HepG2 (cell line): ENCODE results near the gene PPP1R13L. TPM values are rescaled to one million over a fixed set of nuclear protein-coding genes. Genes with fewer than 3 reads are reported as not detected.

Experiments used
- ATAC-seq: fragments of 200-7000 bp; cut with Tn5 transposase; 3 replicates; pipeline ENCODE4 v1.9.1; 2020; ENCODE audit warnings: mild to moderate bottlenecking, moderate library complexity
- BruUV-seq: library from RNA; stranded (reverse); fragments of 400-500 nt; replicated peaks from 2 replicates; lab custom pipeline; 2021; lab: Mats Ljungman, UMichigan
- CTCF ChIA-PET: fragments of 300-600 bp; formaldehyde crosslinking; extraction: SDS; loops from one replicate; lab custom pipeline; 2021; ENCODE audit warnings: low total read pairs, inconsistent platforms, low intra/inter-chr PET ratio; lab: Yijun Ruan, JAX
- POLR2A ChIA-PET: fragments of 350-600 bp; sonication (Branson Sonifier 250); formaldehyde crosslinking; loops from one replicate; lab custom pipeline; 2020; ENCODE audit warnings: antibody characterized with exemption, inconsistent platforms; lab: Yijun Ruan, JAX
- DNase-seq: peaks from one replicate; pipeline ENCODE4 v3.0.0-alpha.2; 2015; ENCODE audit warnings: low spot score
- FAIRE-seq: peaks from 3 replicates; lab custom pipeline; 2011; peaks lifted over from hg19 to GRCh38; lab: Jason Lieb, UNC
- H2AFZ ChIP-seq: one replicate; pipeline ENCODE4 v1.6.1; 2011; ENCODE audit warnings: low read length, inconsistent platforms
- H3K27ac ChIP-seq: fragments of 300-600 bp; 3 replicates; pipeline ENCODE4 v1.8.0; 2011; ENCODE audit warnings: mixed run types, mild to moderate bottlenecking, mixed read lengths, low read length, inconsistent platforms; ENCODE audit not compliant: insufficient read depth; ENCODE audit errors: extremely low read length
- H3K27me3 ChIP-seq, 2 experiments: fragments of 200-600 bp in 1 of 2; 2 replicates in 1 of 2; 3 replicates in 1 of 2; pipeline versions ENCODE4 v1.6.0 to v1.8.0; 2011; ENCODE audit warnings: low read length in 2 of 2, mild to moderate bottlenecking in 2 of 2, moderate library complexity in 2 of 2, inconsistent platforms in 1 of 2; ENCODE audit not compliant: insufficient read depth in 2 of 2, control insufficient read depth in 1 of 2
- H3K36me3 ChIP-seq, 2 experiments: fragments of 200-600 bp in 1 of 2; replicated peaks in 1 of 2; 2 replicates in 1 of 2; 3 replicates in 1 of 2; pipeline versions ENCODE4 v1.5.1 to v1.8.0; 2011; ENCODE audit warnings: low read length in 2 of 2, inconsistent platforms in 1 of 2; ENCODE audit not compliant: insufficient read depth in 2 of 2, control insufficient read depth in 1 of 2
- H3K4me1 ChIP-seq: 2 replicates; pipeline ENCODE4 v1.5.1; 2012; ENCODE audit warnings: low read length, inconsistent platforms; ENCODE audit not compliant: insufficient read depth
- H3K4me2 ChIP-seq: 2 replicates; pipeline ENCODE4 v1.6.0; 2011; ENCODE audit warnings: low read depth, low read length, inconsistent platforms
- H3K4me3 ChIP-seq, 3 experiments: fragments of 200-600 bp in 1 of 3; sonication (generic), shearing (Covaris generic) in 1 of 3; replicated peaks in 1 of 3; 2 replicates each; pipeline ENCODE4 v1.5.1; 2011 to 2016; ENCODE audit warnings: low read length in 3 of 3, inconsistent platforms in 2 of 3, low read depth in 2 of 3, mild to moderate bottlenecking in 2 of 3, control low read depth in 1 of 3, mixed read lengths in 1 of 3; ENCODE audit not compliant: insufficient read depth in 1 of 3
- H3K79me2 ChIP-seq: one replicate; pipeline ENCODE4 v1.6.1; 2011; ENCODE audit warnings: low read length, inconsistent platforms; ENCODE audit not compliant: insufficient read depth
- H3K9ac ChIP-seq: 2 replicates; pipeline ENCODE4 v1.6.0; 2011; ENCODE audit warnings: mild to moderate bottlenecking, low read depth, low read length, inconsistent platforms; ENCODE audit not compliant: insufficient read depth
- H3K9me3 ChIP-seq: 2 replicates; pipeline ENCODE4 v1.5.1; 2012; ENCODE audit warnings: mild to moderate bottlenecking, low read length
- H4K20me1 ChIP-seq: 2 replicates; pipeline ENCODE4 v1.6.0; 2011; ENCODE audit warnings: inconsistent platforms, mild to moderate bottlenecking, low read length, moderate library complexity; ENCODE audit not compliant: insufficient read depth
- CHD2 ChIP-seq: IDR thresholded peaks from 2 replicates; pipeline ENCODE4 v1.6.1; 2011; ENCODE audit warnings: low read depth, low read length, improper control_type of control experiment
- EHMT2 ChIP-seq: fragments of 200-600 bp; sonication (generic); IDR thresholded peaks from 2 replicates; pipeline ENCODE4 v1.7.0; 2017; ENCODE audit warnings: antibody characterized with exemption, low read depth, low read length, borderline replicate concordance
- ISL2 ChIP-seq: sonication (generic); formaldehyde crosslinking; IDR thresholded peaks from 2 replicates; pipeline ENCODE4 v1.5.0; 2020; ENCODE audit warnings: missing genetic modification reagents
- RBAK ChIP-seq: sonication (generic); formaldehyde crosslinking; IDR thresholded peaks from 2 replicates; pipeline ENCODE4 v1.5.1; 2020; ENCODE audit warnings: mild to moderate bottlenecking, missing genetic modification reagents
- RFX5 ChIP-seq: IDR thresholded peaks from 2 replicates; pipeline ENCODE4 v1.6.1; 2011; ENCODE audit warnings: low read depth, low read length, improper control_type of control experiment
- ZBTB14 ChIP-seq: sonication (generic); formaldehyde crosslinking; IDR thresholded peaks from 2 replicates; pipeline ENCODE4 v1.4.0; 2020; ENCODE audit warnings: missing genetic modification reagents
- ZIK1 ChIP-seq: sonication (generic); formaldehyde crosslinking; IDR thresholded peaks from 2 replicates; pipeline ENCODE4 v1.5.0; 2020; ENCODE audit warnings: mild to moderate bottlenecking, low read depth, missing genetic modification reagents, borderline replicate concordance
- ZMYM3 ChIP-seq: sonication (generic); formaldehyde crosslinking; IDR thresholded peaks from 2 replicates; pipeline ENCODE4 v1.5.1; 2020; ENCODE audit warnings: mild to moderate bottlenecking, missing genetic modification reagents
- ZNF12 ChIP-seq: sonication (generic); formaldehyde crosslinking; IDR thresholded peaks from 2 replicates; pipeline ENCODE4 v1.5.0; 2020; ENCODE audit warnings: missing genetic modification reagents
- ZNF768 ChIP-seq: sonication (generic); formaldehyde crosslinking; IDR thresholded peaks from 2 replicates; pipeline ENCODE4 v1.4.0; 2020; ENCODE audit warnings: missing genetic modification reagents
- ZNF782 ChIP-seq: sonication (generic); formaldehyde crosslinking; IDR thresholded peaks from 2 replicates; pipeline ENCODE4 v1.4.0; 2020; ENCODE audit warnings: missing genetic modification reagents, mild to moderate bottlenecking, borderline replicate concordance
- ZNF879 ChIP-seq: sonication (generic); formaldehyde crosslinking; IDR thresholded peaks from 2 replicates; pipeline ENCODE4 v1.8.1; 2023; ENCODE audit warnings: missing genetic modification reagents
- whole genome bisulfite sequencing: methylation state at CpG from one replicate; pipeline ENCODE4 v1.1.6; 2017; ENCODE audit warnings: low lambda C conversion rate; 5-methylcytosine and 5-hydroxymethylcytosine counted together
- in situ Hi-C: cut with HindIII; loops from 2 replicates; pipeline ENCODE4 v1.10.0; 2017; ENCODE audit warnings: low pct_unique_long_range_greater_than_20kb; ENCODE audit not compliant: extremely low pct_ligation_motif_present
- intact Hi-C: fragments of 100-400 bp; cut with micrococcal nuclease; formaldehyde crosslinking; loops from one replicate; pipeline ENCODE4 v1.10.0; 2022; ENCODE audit not compliant: unreplicated experiment
- polyA plus RNA-seq, 8 experiments: library from polyadenylated mRNA; depleted of rRNA in 3 of 8; stranded (reverse) in 7 of 8; unstranded in 1 of 8; fragments of >200 nt; fragmentation: Illumina TruSeq in 4 of 8; extraction: Trizol in 4 of 8; gene quantifications; 2 replicates each; pipeline versions ENCODE4 v1.2.1 to v1.2.3, GENCODE V29; 2011 to 2016; ENCODE audit warnings: low read depth in 4 of 8, missing spikeins in 1 of 8, mixed read lengths in 1 of 8; ENCODE audit not compliant: insufficient read depth in 1 of 8
- total RNA-seq, 5 experiments: library from RNA; depleted of rRNA; stranded (reverse); fragments of >200 nt; fragmentation: Illumina TruSeq; extraction: Trizol; gene quantifications; 2 replicates each; pipeline ENCODE4 v1.2.3, GENCODE V29; 2016; ENCODE audit warnings: low read depth in 1 of 5

The PPP1R13L gene
- total and polyA plus RNA-seq, 2 of the 13 experiments (the other 11 are each of a cell fraction or from before 2014, with no cell fraction given): 1.3 to 6.6 TPM

GRCh38 chr19:45355910-45356309, 49.0 kb downstream of the PPP1R13L start:
- BruUV-seq: no TSS peak
- no peaks in the 10 kb centered on the region for H3K9me3 ChIP-seq
- H3K9ac ChIP-seq: no peak overlapping the region
- in situ Hi-C loops (no loop called here), intact Hi-C loops (no loop called here)
- 100% methylated on average over 9 of the region's 9 CpGs for WGBS
- H3K4me3 ChIP-seq: no peak overlapping the region
- no peaks in the 10 kb centered on the region for H3K79me2 ChIP-seq
- H4K20me1 ChIP-seq: 0 out of 2 replicates have a peak, but pooled peaks cover 3% of the 10 kb centered on the region
- ATAC-seq: no peak
- H2AFZ ChIP-seq: no peak overlapping the region
- H3K36me3 ChIP-seq: peaks cover 25 to 72% of the 10 kb centered on the region in 2 experiments
- no peaks in the 10 kb centered on the region for H3K4me1 ChIP-seq
- CTCF ChIA-PET: no interaction called here
- POLR2A ChIA-PET: no interaction called here
- peak; percentile 27; the same call in 1 of the 2 replicates for TF ChIP-seq ZMYM3 (CRISPR knock-in tag)
- peak; percentile 98 for TF ChIP-seq ZNF768 (CRISPR knock-in tag)
- TF ChIP-seq ZBTB14 (CRISPR knock-in tag): no peak
- H3K27me3 ChIP-seq: no peaks in the 10 kb centered on the region
- FAIRE-seq: no peak
- H3K27ac ChIP-seq: no peak overlapping the region
- no peak overlapping the region for H3K4me2 ChIP-seq
- DNase-seq: no peak

- CTCF ChIA-PET: no interaction called here
- FAIRE-seq: no peak
These were observed 49.5 kb downstream of the PPP1R13L start for GRCh38 chr19:45355402-45355801.

More at GRCh38 chr19:45355402-45355801, 49.5 kb downstream of the PPP1R13L start:
- no peak for DNase-seq
- POLR2A ChIA-PET: no interaction called here
- TF ChIP-seq RFX5 (no peak), EHMT2 (no peak), ZNF879 (CRISPR knock-in tag) (no peak), ZNF12 (CRISPR knock-in tag) (peak; percentile 97), ZIK1 (CRISPR knock-in tag) (no peak), RBAK (CRISPR knock-in tag) (peak; percentile 94), ZNF782 (CRISPR knock-in tag) (no peak), ISL2 (CRISPR knock-in tag) (no peak), CHD2 (no peak)
- no peak overlapping the region for H3K9ac ChIP-seq
- H3K36me3 ChIP-seq: peaks cover 25 to 74% of the 10 kb centered on the region in 2 experiments
- no peaks in the 10 kb centered on the region for H3K9me3 ChIP-seq
- no peak overlapping the region for H3K4me2 ChIP-seq
- in situ Hi-C loops: no loop called here
- ATAC-seq: no peak
- no peaks in the 10 kb centered on the region for H3K79me2 ChIP-seq
- no TSS peak for BruUV-seq
- H3K27me3 ChIP-seq: no peaks in the 10 kb centered on the region
- H3K4me3 ChIP-seq: no peak overlapping the region
- WGBS: over 99% methylated on average over 5 of the region's 9 CpGs
- intact Hi-C loops: no loop called here
- no peaks in the 10 kb centered on the region for H3K4me1 ChIP-seq
- H3K27ac ChIP-seq: no peak overlapping the region
- no peak overlapping the region for H2AFZ ChIP-seq
- 0 out of 2 replicates have a peak, but pooled peaks cover 3% of the 10 kb centered on the region for H4K20me1 ChIP-seq
